Measurements from ENCODE around the gene C1QTNF1.
A peak's percentile ranks its signal among the peaks of the same experiment; 100 is the strongest.

C1QTNF1 gene

GRCh38 chr17:78986649-78987328 is 37.2 kb upstream of the C1QTNF1 start:
- Histone ChIP-seq H3K27ac (peak overlapping the region; percentile 54), H3K36me3 (replicated peaks) (peaks cover 8% of the 10 kb centered on the region), H3K4me3 (ENCODE audit: low read depth, low read length) (peak overlapping the region; percentile 45), H3K27me3 (replicated peaks) (no peaks in the 10 kb centered on the region)
- in situ Hi-C loops (cut with HindIII; ENCODE audit: low pct_ligation_motif_present, low sequenced_read_pairs) = no loop called here
- TF ChIP-seq CTCF (IDR thresholded peaks at IDR 0.05; ENCODE audit: low read depth, low read length, missing control alignments) = no peak
- DNase-seq = peak; percentile 29

DNA sequence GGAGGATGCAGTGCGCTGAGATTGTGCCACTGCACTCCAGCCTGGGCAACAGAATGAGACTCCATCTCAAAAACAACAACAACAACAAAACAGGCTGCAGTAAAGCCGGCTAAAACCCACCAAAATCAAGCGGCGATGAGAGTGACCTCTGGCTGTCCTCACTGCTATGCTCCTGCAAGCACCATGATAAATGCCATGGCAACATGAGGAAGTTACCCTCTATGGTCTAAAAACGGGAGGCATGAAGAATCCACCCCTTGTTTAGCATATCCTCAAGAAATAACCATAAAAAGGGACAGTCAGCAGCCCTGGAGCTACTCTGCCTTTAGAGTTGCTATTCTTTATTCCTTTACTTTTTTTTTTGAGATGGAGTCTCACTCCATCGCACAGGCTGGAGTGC is 35.8 kb upstream of the C1QTNF1 start:
- H3K27me3 ChIP-seq (replicated peaks) = no peaks in the 10 kb centered on the region
- H3K36me3 ChIP-seq (replicated peaks) = peaks cover 12% of the 10 kb centered on the region
- no peak overlapping the region for H3K4me3 ChIP-seq (ENCODE audit: low read depth, low read length)
- no peak for DNase-seq
- in situ Hi-C loops (cut with HindIII; ENCODE audit: low pct_ligation_motif_present, low sequenced_read_pairs) = no loop called here
- TF ChIP-seq CTCF (IDR thresholded peaks at IDR 0.05; ENCODE audit: low read depth, low read length, missing control alignments) = no peak
- H3K27ac ChIP-seq = no peak overlapping the region

DNA sequence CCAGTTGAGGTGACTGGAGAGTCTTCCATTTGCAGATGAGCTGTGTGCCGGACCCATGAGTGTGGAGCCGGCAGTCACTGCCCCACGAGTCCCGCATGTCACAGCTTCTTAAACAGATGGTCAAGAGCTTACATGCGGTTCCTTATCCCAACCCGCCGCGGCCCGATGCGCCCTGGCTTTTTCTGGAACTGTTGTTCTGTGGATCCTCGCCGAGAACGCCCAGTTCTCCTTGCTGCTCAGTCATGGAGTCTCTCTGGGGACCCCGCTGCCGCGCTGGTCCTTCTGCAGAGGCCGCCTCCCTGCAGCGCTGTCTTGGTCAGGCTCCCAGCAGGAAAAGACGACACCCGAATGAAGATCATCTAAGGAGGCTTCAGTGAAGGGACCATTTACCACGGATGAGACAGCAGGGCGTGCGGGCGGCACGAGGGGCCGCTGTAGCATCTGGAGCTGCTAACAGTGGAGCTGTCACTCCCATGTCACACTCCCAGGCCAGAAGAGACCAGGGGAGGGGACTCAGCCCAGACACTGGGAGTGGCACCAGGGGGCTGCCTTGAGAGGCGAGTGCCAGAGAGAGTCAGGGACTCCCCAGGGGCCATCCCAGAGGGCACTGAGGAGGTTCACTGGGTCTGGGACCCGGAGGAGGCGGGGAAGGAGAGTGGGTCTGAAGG is 33.5 kb upstream of the C1QTNF1 start:
- in situ Hi-C loops (cut with HindIII; ENCODE audit: low pct_ligation_motif_present, low sequenced_read_pairs) = no loop called here
- TF ChIP-seq CTCF (IDR thresholded peaks at IDR 0.05; ENCODE audit: low read depth, low read length, missing control alignments) = no peak
- Histone ChIP-seq H3K4me3 (ENCODE audit: low read depth, low read length) (no peak overlapping the region), H3K36me3 (replicated peaks) (peaks cover 31% of the 10 kb centered on the region), H3K27ac (no peak overlapping the region), H3K27me3 (replicated peaks) (no peaks in the 10 kb centered on the region)
- DNase-seq = no peak

GRCh38 chr17:78991017-78991738 is 32.8 kb upstream of the C1QTNF1 start:
- Histone ChIP-seq H3K36me3 (replicated peaks) (peaks cover 36% of the 10 kb centered on the region), H3K27ac (no peak overlapping the region), H3K4me3 (ENCODE audit: low read depth, low read length) (no peak overlapping the region), H3K27me3 (replicated peaks) (no peaks in the 10 kb centered on the region)
- no peak for TF ChIP-seq CTCF (IDR thresholded peaks at IDR 0.05; ENCODE audit: low read depth, low read length, missing control alignments)
- no peak for DNase-seq
- in situ Hi-C loops (cut with HindIII; ENCODE audit: low pct_ligation_motif_present, low sequenced_read_pairs) = no loop called here

GRCh38 chr17:78991906-78992532 is 31.9 kb upstream of the C1QTNF1 start:
- in situ Hi-C loops (cut with HindIII; ENCODE audit: low pct_ligation_motif_present, low sequenced_read_pairs) = no loop called here
- no peak overlapping the region for H3K27ac ChIP-seq
- peaks cover 44% of the 10 kb centered on the region for H3K36me3 ChIP-seq (replicated peaks)
- no peak overlapping the region for H3K4me3 ChIP-seq (ENCODE audit: low read depth, low read length)
- no peak for TF ChIP-seq CTCF (IDR thresholded peaks at IDR 0.05; ENCODE audit: low read depth, low read length, missing control alignments)
- DNase-seq = no peak
- H3K27me3 ChIP-seq (replicated peaks) = no peaks in the 10 kb centered on the region
